H1 (cell line): ENCODE data around the gene PIK3R1. TPM values are rescaled to one million over a fixed set of nuclear protein-coding genes. Genes with fewer than 3 reads are reported as not detected.

Experiments
- CTBP2 ChIP-seq: IDR thresholded peaks from 2 replicates; pipeline ENCODE4 v1.7.0; 2011; ENCODE audit warnings: borderline replicate concordance, mild to moderate bottlenecking, moderate library complexity, mixed read lengths, low read length; ENCODE audit not compliant: insufficient read depth, insufficient read length
- JUND ChIP-seq: IDR thresholded peaks from 2 replicates; pipeline ENCODE4 v1.6.1; 2011; ENCODE audit warnings: mild to moderate bottlenecking, improper control_type of control experiment, low read length
- POU5F1 ChIP-seq: IDR thresholded peaks from 2 replicates; pipeline ENCODE4 v1.6.1; 2011; ENCODE audit warnings: low read depth, mild to moderate bottlenecking, low read length, moderate library complexity
- SAP30 ChIP-seq: fragments of 300-600 bp; sonication (generic); IDR thresholded peaks from 2 replicates; pipeline ENCODE4 v1.7.1; 2012; ENCODE audit warnings: low read length, moderate library complexity, mild to moderate bottlenecking, inconsistent platforms; ENCODE audit not compliant: insufficient read depth, insufficient replicate concordance
- SIRT6 ChIP-seq: IDR thresholded peaks from one replicate; pipeline ENCODE4 v1.7.1; 2012; ENCODE audit warnings: low read length, inconsistent platforms
- SIX5 ChIP-seq: IDR thresholded peaks from 2 replicates; pipeline ENCODE4 v1.6.1; 2011; ENCODE audit warnings: mild to moderate bottlenecking, low read depth, low read length
- SP1 ChIP-seq: IDR thresholded peaks from 2 replicates; pipeline ENCODE4 v1.6.1; 2011; ENCODE audit warnings: low read depth, low read length
- SRF ChIP-seq: IDR thresholded peaks from 2 replicates; pipeline ENCODE4 v1.6.1; 2011; ENCODE audit warnings: mild to moderate bottlenecking, low read depth, low read length, moderate library complexity
- polyA plus RNA-seq, 7 experiments: library from polyadenylated mRNA; depleted of rRNA in 3 of 7; stranded (reverse) in 5 of 7; unstranded in 2 of 7; fragments of >200 nt in 5 of 7; fragments of 200-250 nt in 2 of 7; gene quantifications; 1 replicate in 5 of 7; 2 replicates in 1 of 7; 4 replicates in 1 of 7; pipeline versions ENCODE4 v1.2.1 to v1.2.3, GENCODE V29; 2011 to 2013; ENCODE audit warnings: missing spikeins in 2 of 7, mixed read lengths in 2 of 7
- total RNA-seq: library from RNA; stranded (reverse); fragmentation: NEBNext Ultra II Directional; extraction: Animal tissue kit (Norgen Biotek cat#: 25700); gene quantifications from 2 replicates; pipeline ENCODE4 v1.2.1, GENCODE V29; 2021
- TF ChIP-seq, protein P1 (sequence below): fragments of 300-600 bp; sonication (generic); IDR thresholded peaks from 2 replicates; pipeline ENCODE4 v1.7.1; 2012; ENCODE audit warnings: low read length, moderate library complexity, mild to moderate bottlenecking, inconsistent platforms; ENCODE audit not compliant: insufficient replicate concordance

PIK3R1 gene
- total and polyA plus RNA-seq, 2 of the 8 experiments (the other 6 are each of a cell fraction or from before 2014, with no cell fraction given): 2.3 to 13.7 TPM

DNA sequence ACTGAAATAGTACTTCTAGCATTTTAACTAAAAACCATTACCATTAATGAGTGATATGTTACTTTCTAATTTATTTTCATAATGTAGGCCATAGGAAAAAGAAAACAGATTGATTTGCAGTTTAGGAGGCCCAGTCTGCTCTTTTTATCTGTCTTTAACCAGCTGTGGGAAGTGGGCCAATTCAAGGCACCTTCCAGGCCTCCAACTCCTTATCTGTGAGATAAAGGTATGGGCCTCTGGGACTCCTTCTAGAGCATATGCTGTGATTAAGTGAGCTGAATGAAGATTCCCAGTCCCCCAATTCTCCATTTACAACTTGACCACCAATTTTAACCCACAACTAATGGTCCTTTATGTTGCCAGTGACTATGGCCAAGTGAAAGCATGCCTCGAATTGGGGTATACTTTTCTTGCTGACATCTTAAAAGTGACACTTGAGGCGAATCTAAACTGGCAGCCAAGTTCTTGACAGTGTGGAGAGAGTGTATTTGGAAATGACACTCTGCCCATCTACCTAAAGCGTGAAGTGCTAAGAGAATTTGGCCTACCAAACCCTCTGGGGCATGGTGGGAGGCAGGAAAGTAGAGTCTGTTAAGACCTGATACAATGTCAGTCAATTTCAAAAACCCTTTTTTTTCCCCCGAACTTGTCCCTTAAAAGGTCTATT is 88.3 kb downstream of the PIK3R1 start (continued):
- no peak for TF ChIP-seq SRF
- TF ChIP-seq SIX5: no peak
- TF ChIP-seq SP1: no peak
- no peak for TF ChIP-seq POU5F1
- no peak for TF ChIP-seq JUND
- TF ChIP-seq CTBP2: no peak
- TF ChIP-seq SAP30: no peak
- no peak for TF ChIP-seq SIRT6
- TF ChIP-seq, protein P1, sequence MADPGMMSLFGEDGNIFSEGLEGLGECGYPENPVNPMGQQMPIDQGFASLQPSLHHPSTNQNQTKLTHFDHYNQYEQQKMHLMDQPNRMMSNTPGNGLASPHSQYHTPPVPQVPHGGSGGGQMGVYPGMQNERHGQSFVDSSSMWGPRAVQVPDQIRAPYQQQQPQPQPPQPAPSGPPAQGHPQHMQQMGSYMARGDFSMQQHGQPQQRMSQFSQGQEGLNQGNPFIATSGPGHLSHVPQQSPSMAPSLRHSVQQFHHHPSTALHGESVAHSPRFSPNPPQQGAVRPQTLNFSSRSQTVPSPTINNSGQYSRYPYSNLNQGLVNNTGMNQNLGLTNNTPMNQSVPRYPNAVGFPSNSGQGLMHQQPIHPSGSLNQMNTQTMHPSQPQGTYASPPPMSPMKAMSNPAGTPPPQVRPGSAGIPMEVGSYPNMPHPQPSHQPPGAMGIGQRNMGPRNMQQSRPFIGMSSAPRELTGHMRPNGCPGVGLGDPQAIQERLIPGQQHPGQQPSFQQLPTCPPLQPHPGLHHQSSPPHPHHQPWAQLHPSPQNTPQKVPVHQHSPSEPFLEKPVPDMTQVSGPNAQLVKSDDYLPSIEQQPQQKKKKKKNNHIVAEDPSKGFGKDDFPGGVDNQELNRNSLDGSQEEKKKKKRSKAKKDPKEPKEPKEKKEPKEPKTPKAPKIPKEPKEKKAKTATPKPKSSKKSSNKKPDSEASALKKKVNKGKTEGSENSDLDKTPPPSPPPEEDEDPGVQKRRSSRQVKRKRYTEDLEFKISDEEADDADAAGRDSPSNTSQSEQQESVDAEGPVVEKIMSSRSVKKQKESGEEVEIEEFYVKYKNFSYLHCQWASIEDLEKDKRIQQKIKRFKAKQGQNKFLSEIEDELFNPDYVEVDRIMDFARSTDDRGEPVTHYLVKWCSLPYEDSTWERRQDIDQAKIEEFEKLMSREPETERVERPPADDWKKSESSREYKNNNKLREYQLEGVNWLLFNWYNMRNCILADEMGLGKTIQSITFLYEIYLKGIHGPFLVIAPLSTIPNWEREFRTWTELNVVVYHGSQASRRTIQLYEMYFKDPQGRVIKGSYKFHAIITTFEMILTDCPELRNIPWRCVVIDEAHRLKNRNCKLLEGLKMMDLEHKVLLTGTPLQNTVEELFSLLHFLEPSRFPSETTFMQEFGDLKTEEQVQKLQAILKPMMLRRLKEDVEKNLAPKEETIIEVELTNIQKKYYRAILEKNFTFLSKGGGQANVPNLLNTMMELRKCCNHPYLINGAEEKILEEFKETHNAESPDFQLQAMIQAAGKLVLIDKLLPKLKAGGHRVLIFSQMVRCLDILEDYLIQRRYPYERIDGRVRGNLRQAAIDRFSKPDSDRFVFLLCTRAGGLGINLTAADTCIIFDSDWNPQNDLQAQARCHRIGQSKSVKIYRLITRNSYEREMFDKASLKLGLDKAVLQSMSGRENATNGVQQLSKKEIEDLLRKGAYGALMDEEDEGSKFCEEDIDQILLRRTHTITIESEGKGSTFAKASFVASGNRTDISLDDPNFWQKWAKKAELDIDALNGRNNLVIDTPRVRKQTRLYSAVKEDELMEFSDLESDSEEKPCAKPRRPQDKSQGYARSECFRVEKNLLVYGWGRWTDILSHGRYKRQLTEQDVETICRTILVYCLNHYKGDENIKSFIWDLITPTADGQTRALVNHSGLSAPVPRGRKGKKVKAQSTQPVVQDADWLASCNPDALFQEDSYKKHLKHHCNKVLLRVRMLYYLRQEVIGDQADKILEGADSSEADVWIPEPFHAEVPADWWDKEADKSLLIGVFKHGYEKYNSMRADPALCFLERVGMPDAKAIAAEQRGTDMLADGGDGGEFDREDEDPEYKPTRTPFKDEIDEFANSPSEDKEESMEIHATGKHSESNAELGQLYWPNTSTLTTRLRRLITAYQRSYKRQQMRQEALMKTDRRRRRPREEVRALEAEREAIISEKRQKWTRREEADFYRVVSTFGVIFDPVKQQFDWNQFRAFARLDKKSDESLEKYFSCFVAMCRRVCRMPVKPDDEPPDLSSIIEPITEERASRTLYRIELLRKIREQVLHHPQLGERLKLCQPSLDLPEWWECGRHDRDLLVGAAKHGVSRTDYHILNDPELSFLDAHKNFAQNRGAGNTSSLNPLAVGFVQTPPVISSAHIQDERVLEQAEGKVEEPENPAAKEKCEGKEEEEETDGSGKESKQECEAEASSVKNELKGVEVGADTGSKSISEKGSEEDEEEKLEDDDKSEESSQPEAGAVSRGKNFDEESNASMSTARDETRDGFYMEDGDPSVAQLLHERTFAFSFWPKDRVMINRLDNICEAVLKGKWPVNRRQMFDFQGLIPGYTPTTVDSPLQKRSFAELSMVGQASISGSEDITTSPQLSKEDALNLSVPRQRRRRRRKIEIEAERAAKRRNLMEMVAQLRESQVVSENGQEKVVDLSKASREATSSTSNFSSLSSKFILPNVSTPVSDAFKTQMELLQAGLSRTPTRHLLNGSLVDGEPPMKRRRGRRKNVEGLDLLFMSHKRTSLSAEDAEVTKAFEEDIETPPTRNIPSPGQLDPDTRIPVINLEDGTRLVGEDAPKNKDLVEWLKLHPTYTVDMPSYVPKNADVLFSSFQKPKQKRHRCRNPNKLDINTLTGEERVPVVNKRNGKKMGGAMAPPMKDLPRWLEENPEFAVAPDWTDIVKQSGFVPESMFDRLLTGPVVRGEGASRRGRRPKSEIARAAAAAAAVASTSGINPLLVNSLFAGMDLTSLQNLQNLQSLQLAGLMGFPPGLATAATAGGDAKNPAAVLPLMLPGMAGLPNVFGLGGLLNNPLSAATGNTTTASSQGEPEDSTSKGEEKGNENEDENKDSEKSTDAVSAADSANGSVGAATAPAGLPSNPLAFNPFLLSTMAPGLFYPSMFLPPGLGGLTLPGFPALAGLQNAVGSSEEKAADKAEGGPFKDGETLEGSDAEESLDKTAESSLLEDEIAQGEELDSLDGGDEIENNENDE: no peak
- TF ChIP-seq, all 59 proteins: peak for 0
